SK-N-MC (cell line): ENCODE data around the gene DDX25.

Source experiments
- EZH2 ChIP-seq: fragments of 200-600 bp; sonication (generic); IDR thresholded peaks from one replicate; pipeline ENCODE4 v1.6.1; 2017; ENCODE audit warnings: antibody characterized with exemption
- FOXP2 ChIP-seq: optimal IDR thresholded peaks from 2 replicates; pipeline ENCODE3; 2011; ENCODE audit warnings: mild to moderate bottlenecking, moderate library complexity; ENCODE audit not compliant: insufficient read depth; ENCODE audit errors: extremely low read length, control extremely low read depth

DNA sequence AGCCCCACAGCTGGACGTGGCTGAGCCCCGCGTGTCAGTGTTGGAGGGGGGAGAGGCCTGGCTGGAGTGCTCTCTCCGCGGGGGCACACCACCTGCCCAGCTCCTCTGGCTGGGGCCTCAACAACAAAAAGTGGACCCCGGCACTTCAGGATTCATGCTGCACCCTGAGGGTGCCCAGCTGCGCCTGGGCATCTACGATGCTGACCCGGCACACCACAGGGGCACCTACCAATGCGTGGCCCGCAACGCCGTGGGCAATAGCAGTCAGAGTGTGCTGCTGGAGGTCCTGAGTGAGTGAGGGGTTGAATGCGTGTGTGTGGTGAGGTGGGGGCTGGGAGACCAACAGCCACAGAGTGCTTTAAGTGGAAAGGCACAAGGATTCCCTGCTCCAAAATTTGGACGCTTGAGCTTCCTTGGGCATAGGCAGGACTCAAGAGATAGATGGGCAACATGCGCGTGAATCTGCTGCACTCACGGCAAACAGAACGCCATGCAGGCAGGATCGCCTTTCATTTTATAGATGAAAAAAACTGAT lies 49.2 kb downstream of the DDX25 start:
- TF ChIP-seq EZH2 (no peak), FOXP2 (no peak)
